Fibroblast of lung (primary cell): Measurements from ENCODE around the gene PAPOLA. TPM values are rescaled to one million over a fixed set of nuclear protein-coding genes. Genes with fewer than 3 reads are reported as not detected.

Experiments used
- DNase-seq, 2 donors: peaks; one replicate each; pipeline versions ENCODE4 v3.0.0 to v3.0.0-alpha.2; 2010; ENCODE audit warnings: low read depth in 2 of 2
- H2AFZ ChIP-seq: 2 replicates; pipeline ENCODE4 v1.5.1; 2012; ENCODE audit warnings: low read length, control low read depth, inconsistent platforms
- H3K27ac ChIP-seq: 2 replicates; pipeline ENCODE4 v1.5.1; 2011; ENCODE audit warnings: low read length, control low read depth; ENCODE audit not compliant: insufficient read depth
- H3K27me3 ChIP-seq: 2 replicates; pipeline ENCODE4 v1.5.1; 2011; ENCODE audit warnings: mild to moderate bottlenecking, low read length; ENCODE audit not compliant: control insufficient read depth, insufficient read depth
- H3K36me3 ChIP-seq: 2 replicates; pipeline ENCODE4 v1.5.1; 2011; ENCODE audit warnings: low read length; ENCODE audit not compliant: control insufficient read depth, insufficient read depth
- H3K4me1 ChIP-seq: 2 replicates; pipeline ENCODE4 v1.5.1; 2011; ENCODE audit warnings: low read length; ENCODE audit not compliant: control insufficient read depth, insufficient read depth; ENCODE audit errors: extremely low read depth
- H3K4me2 ChIP-seq: 2 replicates; pipeline ENCODE4 v1.5.1; 2011; ENCODE audit warnings: low read length, control low read depth; ENCODE audit not compliant: insufficient read depth; ENCODE audit errors: extremely low read depth
- H3K4me3 ChIP-seq, 4 experiments: fragments of 200-600 bp in 1 of 4; sonication (generic) in 1 of 4; replicated peaks in 1 of 4; 2 replicates each; pipeline ENCODE4 v1.5.1; 2011 to 2016; ENCODE audit warnings: low read length in 4 of 4, low read depth in 3 of 4, mild to moderate bottlenecking in 3 of 4, control low read depth in 2 of 4, inconsistent platforms in 1 of 4, mixed read lengths in 1 of 4; ENCODE audit not compliant: insufficient read depth in 1 of 4; ENCODE audit errors: control extremely low read depth in 1 of 4
- H3K79me2 ChIP-seq: 2 replicates; pipeline ENCODE4 v1.5.1; 2012; ENCODE audit warnings: mild to moderate bottlenecking, low read length, inconsistent platforms; ENCODE audit not compliant: control insufficient read depth, insufficient read depth
- H3K9ac ChIP-seq: 2 replicates; pipeline ENCODE4 v1.5.1; 2011; ENCODE audit warnings: mild to moderate bottlenecking, low read length, control low read depth; ENCODE audit not compliant: insufficient read depth
- H3K9me3 ChIP-seq: 2 replicates; pipeline ENCODE4 v1.5.1; 2012; ENCODE audit warnings: low read depth, low read length; ENCODE audit not compliant: control insufficient read depth, insufficient read depth
- H4K20me1 ChIP-seq: 2 replicates; pipeline ENCODE4 v1.5.1; 2011; ENCODE audit warnings: low read length; ENCODE audit not compliant: control insufficient read depth, insufficient read depth; ENCODE audit errors: extremely low read depth
- EZH2 ChIP-seq: IDR thresholded peaks from 2 replicates; pipeline ENCODE4 v1.5.1; 2012; ENCODE audit warnings: low read length, control low read depth, mild to moderate bottlenecking; ENCODE audit errors: missing control alignments
- polyA plus RNA-seq, 2 donors: library from polyadenylated mRNA; depleted of rRNA in 1 of 2; stranded (reverse) in 1 of 2; unstranded in 1 of 2; fragments of >200 nt; gene quantifications; 2 replicates each; pipeline ENCODE4 v1.2.1, GENCODE V29; 2011 to 2012; ENCODE audit warnings: missing spikeins in 1 of 2
- total RNA-seq: library from RNA; depleted of rRNA; stranded (reverse); fragments of >200 nt; gene quantifications from 2 replicates; pipeline ENCODE4 v1.2.1, GENCODE V29; 2014
- TF ChIP-seq, protein P1 (sequence below), 2 donors: IDR thresholded peaks in 1 of 2; conservative IDR thresholded peaks in 1 of 2; 1 replicate in 1 of 2; 2 replicates in 1 of 2; pipeline ENCODE4 v1.5.1; 2011 to 2012; ENCODE audit warnings: low read length in 2 of 2, control low read depth in 1 of 2, inconsistent platforms in 1 of 2, low read depth in 1 of 2, mild to moderate bottlenecking in 1 of 2

PAPOLA gene
- total and polyA plus RNA-seq, 2 donors (not counting 1 experiment from before 2014, with no cell fraction given) = 109 to 141 TPM

- DNase-seq = peak; percentile 30 to 43
- TF ChIP-seq EZH2 = no peak
- TF ChIP-seq, protein P1, sequence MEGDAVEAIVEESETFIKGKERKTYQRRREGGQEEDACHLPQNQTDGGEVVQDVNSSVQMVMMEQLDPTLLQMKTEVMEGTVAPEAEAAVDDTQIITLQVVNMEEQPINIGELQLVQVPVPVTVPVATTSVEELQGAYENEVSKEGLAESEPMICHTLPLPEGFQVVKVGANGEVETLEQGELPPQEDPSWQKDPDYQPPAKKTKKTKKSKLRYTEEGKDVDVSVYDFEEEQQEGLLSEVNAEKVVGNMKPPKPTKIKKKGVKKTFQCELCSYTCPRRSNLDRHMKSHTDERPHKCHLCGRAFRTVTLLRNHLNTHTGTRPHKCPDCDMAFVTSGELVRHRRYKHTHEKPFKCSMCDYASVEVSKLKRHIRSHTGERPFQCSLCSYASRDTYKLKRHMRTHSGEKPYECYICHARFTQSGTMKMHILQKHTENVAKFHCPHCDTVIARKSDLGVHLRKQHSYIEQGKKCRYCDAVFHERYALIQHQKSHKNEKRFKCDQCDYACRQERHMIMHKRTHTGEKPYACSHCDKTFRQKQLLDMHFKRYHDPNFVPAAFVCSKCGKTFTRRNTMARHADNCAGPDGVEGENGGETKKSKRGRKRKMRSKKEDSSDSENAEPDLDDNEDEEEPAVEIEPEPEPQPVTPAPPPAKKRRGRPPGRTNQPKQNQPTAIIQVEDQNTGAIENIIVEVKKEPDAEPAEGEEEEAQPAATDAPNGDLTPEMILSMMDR (conservative IDR thresholded peaks at IDR 0.05 in 1 of 2, IDR thresholded peaks at IDR 0.05 in 1 of 2; ENCODE audit: low read depth in 1 of 2, low read length in 2 of 2) = no peak
Observed at GRCh38 chr14:96592591-96593386, 90.6 kb downstream of the PAPOLA start.

DNA sequence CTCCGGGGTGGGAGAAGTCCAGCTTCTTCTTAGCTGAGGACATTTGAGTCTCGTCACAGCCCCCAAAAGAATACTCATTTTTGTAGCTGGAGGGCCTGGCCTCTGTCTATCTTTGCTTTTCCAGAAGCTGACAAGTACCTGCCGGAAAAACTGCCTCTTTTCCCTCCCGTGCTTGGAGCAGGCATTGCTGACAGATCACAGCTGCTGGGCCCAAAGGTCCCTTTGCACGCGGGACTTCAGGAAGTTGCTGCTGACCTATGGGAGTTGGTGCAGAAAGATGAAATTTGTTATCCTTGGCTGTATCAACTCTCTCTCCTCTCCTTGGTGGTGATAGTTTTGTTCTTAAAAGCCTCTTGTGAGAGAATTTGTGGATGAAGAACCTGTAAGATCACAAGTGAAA lies 92.8 kb downstream of the PAPOLA start:
- H3K9me3 ChIP-seq = no peaks in the 10 kb centered on the region
- TF ChIP-seq, protein P1 (conservative IDR thresholded peaks at IDR 0.05 in 1 of 2, IDR thresholded peaks at IDR 0.05 in 1 of 2; ENCODE audit: low read depth in 1 of 2, low read length in 2 of 2) = no peak
- no peak for TF ChIP-seq EZH2
- H3K36me3 ChIP-seq = no peaks in the 10 kb centered on the region
- no peaks in the 10 kb centered on the region for H4K20me1 ChIP-seq
- H3K4me1 ChIP-seq = no peaks in the 10 kb centered on the region
- H2AFZ ChIP-seq = no peak overlapping the region
- H3K27ac ChIP-seq = no peak overlapping the region
- H3K79me2 ChIP-seq = no peaks in the 10 kb centered on the region
- H3K4me3 ChIP-seq = no peak overlapping the region
- no peak overlapping the region for H3K4me2 ChIP-seq
- H3K27me3 ChIP-seq = no peaks in the 10 kb centered on the region
- H3K9ac ChIP-seq = no peak overlapping the region
- no peak for DNase-seq

More at GRCh38 chr14:96592591-96593386, 90.6 kb downstream of the PAPOLA start:
- no peak overlapping the region for H3K27ac ChIP-seq
- H3K79me2 ChIP-seq = no peaks in the 10 kb centered on the region
- H3K9ac ChIP-seq = no peak overlapping the region
- peak overlapping the region; percentile 37 to 60 (median 49) for H3K4me3 ChIP-seq
- no peaks in the 10 kb centered on the region for H3K36me3 ChIP-seq
- H3K4me1 ChIP-seq = no peaks in the 10 kb centered on the region
- no peaks in the 10 kb centered on the region for H4K20me1 ChIP-seq
- peak overlapping the region; percentile 94 for H3K4me2 ChIP-seq
- no peaks in the 10 kb centered on the region for H3K27me3 ChIP-seq
- peak overlapping the region; percentile 84 for H2AFZ ChIP-seq
- no peaks in the 10 kb centered on the region for H3K9me3 ChIP-seq

DNA sequence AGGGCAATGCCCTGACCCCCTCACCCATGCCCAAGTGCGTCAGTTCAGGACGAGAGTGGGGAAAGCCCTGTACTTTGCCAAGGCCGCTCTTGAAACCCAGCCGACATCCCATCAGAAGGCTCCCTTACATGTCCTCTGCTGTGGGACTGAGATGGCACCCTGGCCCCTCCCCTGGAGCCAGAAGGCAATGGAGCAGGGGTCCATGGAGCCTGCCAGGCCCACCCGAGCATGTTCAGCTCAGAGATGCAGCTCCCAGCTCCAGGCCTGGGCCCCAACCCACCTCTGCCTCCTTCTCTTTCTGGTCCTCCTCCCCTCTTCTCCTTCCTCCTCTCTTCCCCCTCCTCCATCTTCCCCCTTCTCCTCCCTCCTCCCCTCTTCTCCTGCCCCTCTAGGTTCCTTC lies 95.5 kb downstream of the PAPOLA start:
- Histone ChIP-seq H2AFZ (no peak overlapping the region), H3K4me2 (no peak overlapping the region), H3K9me3 (no peaks in the 10 kb centered on the region), H3K27me3 (no peaks in the 10 kb centered on the region), H3K4me3 (no peak overlapping the region), H4K20me1 (no peaks in the 10 kb centered on the region), H3K36me3 (no peaks in the 10 kb centered on the region), H3K4me1 (no peaks in the 10 kb centered on the region), H3K79me2 (no peaks in the 10 kb centered on the region), H3K27ac (no peak overlapping the region), H3K9ac (no peak overlapping the region)
- TF ChIP-seq, protein P1 (conservative IDR thresholded peaks at IDR 0.05 in 1 of 2, IDR thresholded peaks at IDR 0.05 in 1 of 2; ENCODE audit: low read depth in 1 of 2, low read length in 2 of 2) = no peak
- TF ChIP-seq EZH2 = no peak
- no peak for DNase-seq
